ENCODE results near the gene FAM13C.

DNA sequence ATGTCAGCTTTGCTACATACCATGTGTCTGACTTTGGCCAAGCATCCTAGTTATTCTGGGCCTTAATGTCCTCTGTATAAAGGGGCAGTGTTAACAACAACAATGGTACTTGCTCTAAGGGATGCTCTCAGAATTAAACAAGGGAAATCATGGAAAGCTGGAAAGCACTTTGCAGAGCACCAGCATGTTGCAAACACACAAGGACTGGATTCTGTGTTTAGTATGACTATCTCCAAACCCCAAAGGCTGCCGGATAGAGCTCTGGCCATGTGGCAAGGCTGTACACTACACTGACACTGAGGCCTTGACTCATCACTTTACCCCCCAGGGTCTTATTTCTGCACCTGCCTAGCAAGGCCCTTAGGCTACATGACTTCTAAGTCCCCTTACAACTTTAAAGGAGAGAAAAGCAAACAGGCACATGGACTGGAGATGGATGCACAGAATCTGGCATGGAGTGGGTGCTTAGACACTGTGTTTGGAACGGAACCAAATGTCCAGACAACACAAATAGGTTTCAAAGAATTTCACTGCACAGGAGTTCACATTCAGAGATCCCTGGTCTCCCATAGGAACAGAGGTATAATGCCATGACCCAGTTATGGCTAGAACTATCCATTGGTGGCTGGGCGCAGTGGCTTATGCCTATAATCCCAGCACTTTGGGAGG is 74.6 kb downstream of the FAM13C start:
- no peak for TF ChIP-seq CTCF (IDR thresholded peaks at IDR 0.05)
- TF ChIP-seq POLR2A (IDR thresholded peaks at IDR 0.05): no peak

All from tibial nerve (tissue), 3 donors.